Measurements from ENCODE around the gene EPS8L2.

GRCh38 chr11:719214-720016 is 13.4 kb downstream of the EPS8L2 start:
- TF ChIP-seq CTCF (IDR thresholded peaks at IDR 0.05; ENCODE audit: poor library complexity) (no peak), EZH2phosphoT487 (IDR thresholded peaks at IDR 0.05; ENCODE audit: low read depth, severe bottlenecking, unreplicated experiment) (no peak), EZH2 (IDR thresholded peaks at IDR 0.05; ENCODE audit: borderline replicate concordance) (no peak)

Data from hepatocyte (in vitro differentiated cells).